SK-N-SH treated with all-trans-retinoic acid at 6 μM for 48 hours (cell line): ENCODE data around the gene RAB14.

Source experiments
- RARB ChIP-seq: fragments of 250-450 bp; sonication (Bioruptor Pico); IDR thresholded peaks from 2 replicates; pipeline ENCODE4 v1.8.0; 2021; ENCODE audit warnings: mild to moderate bottlenecking, moderate library complexity
- SNAI2 ChIP-seq: fragments of 250-450 bp; sonication (Bioruptor Pico); IDR thresholded peaks from 2 replicates; pipeline ENCODE4 v1.5.0; 2020; ENCODE audit warnings: mild to moderate bottlenecking, moderate library complexity
- TOX ChIP-seq: fragments of 250-450 bp; sonication (Bioruptor Pico); IDR thresholded peaks from 2 replicates; pipeline ENCODE4 v1.8.0; 2021; ENCODE audit warnings: mild to moderate bottlenecking, moderate library complexity, borderline replicate concordance
- ZC3H10 ChIP-seq: fragments of 250-450 bp; sonication (Bioruptor Pico); IDR thresholded peaks from 2 replicates; pipeline ENCODE4 v1.5.1; 2021; ENCODE audit warnings: mild to moderate bottlenecking, moderate library complexity
- ZFP3 ChIP-seq: fragments of 250-450 bp; sonication (Bioruptor Pico); IDR thresholded peaks from 2 replicates; pipeline ENCODE4 v1.5.0; 2020; ENCODE audit warnings: mild to moderate bottlenecking, moderate library complexity
- ZFP30 ChIP-seq: fragments of 450-650 bp; formaldehyde crosslinking; IDR thresholded peaks from 2 replicates; pipeline ENCODE4 v1.5.0; 2022; ENCODE audit warnings: mild to moderate bottlenecking, moderate library complexity
- ZNF8 ChIP-seq: fragments of 450-650 bp; formaldehyde crosslinking; IDR thresholded peaks from 2 replicates; pipeline ENCODE4 v1.5.0; 2020; ENCODE audit warnings: mild to moderate bottlenecking, moderate library complexity
- TF ChIP-seq, protein P1 (sequence below): fragments of 250-450 bp; sonication (Bioruptor Pico); IDR thresholded peaks from 2 replicates; pipeline ENCODE4 v1.5.1; 2020; ENCODE audit warnings: low read depth, mild to moderate bottlenecking, moderate library complexity

DNA sequence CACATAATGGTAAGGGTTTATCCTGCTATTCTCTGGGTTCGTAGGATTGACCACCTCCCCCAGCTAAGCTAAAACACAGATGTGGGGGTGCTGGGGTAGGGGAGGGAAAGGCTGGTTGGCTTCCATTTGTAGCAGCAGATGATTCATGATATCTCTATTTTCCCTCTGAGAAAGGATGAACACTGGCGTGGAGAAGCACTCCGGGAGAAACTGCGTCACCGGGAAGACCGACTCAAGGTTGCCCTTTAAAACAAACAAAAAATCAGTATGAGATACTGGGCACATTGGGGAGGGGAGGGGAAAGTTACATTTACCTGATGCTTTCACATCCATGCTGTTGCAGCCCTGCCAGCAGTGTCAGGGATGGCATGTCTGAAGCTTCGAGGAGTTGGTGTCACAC lies 28.2 kb downstream of the RAB14 start:
- no peak for TF ChIP-seq RARB
- TF ChIP-seq ZNF8 (CRISPR knock-in tag): no peak
- no peak for TF ChIP-seq ZFP30 (CRISPR knock-in tag)
- TF ChIP-seq ZFP3: no peak
- TF ChIP-seq ZC3H10 (CRISPR knock-in tag): no peak
- no peak for TF ChIP-seq TOX (CRISPR knock-in tag)
- TF ChIP-seq, protein P1, sequence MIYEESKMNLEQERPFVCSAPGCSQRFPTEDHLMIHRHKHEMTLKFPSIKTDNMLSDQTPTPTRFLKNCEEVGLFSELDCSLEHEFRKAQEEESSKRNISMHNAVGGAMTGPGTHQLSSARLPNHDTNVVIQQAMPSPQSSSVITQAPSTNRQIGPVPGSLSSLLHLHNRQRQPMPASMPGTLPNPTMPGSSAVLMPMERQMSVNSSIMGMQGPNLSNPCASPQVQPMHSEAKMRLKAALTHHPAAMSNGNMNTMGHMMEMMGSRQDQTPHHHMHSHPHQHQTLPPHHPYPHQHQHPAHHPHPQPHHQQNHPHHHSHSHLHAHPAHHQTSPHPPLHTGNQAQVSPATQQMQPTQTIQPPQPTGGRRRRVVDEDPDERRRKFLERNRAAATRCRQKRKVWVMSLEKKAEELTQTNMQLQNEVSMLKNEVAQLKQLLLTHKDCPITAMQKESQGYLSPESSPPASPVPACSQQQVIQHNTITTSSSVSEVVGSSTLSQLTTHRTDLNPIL (CRISPR knock-in tag): no peak
- no peak for TF ChIP-seq SNAI2 (CRISPR knock-in tag)
